ENCODE results near the gene CEP120.

CEP120 gene

GRCh38 chr5:123455640-123456039 lies 32.4 kb upstream of the CEP120 start:
- TF ChIP-seq CTCF (IDR thresholded peaks at IDR 0.05; ENCODE audit: low read depth, low read length, missing control alignments), result no peak
- DNase-seq (ENCODE audit: extremely low read depth, low read depth), result no peak
- no peak overlapping the region for H3K4me3 ChIP-seq (replicated peaks; ENCODE audit: low read depth, low read length)

GRCh38 chr5:123455095-123455494 lies 31.9 kb upstream of the CEP120 start:
- H3K4me3 ChIP-seq (replicated peaks; ENCODE audit: low read depth, low read length), result no peak overlapping the region
- no peak for DNase-seq (ENCODE audit: extremely low read depth, low read depth)
- no peak for TF ChIP-seq CTCF (IDR thresholded peaks at IDR 0.05; ENCODE audit: low read depth, low read length, missing control alignments)

- no peak for TF ChIP-seq CTCF (IDR thresholded peaks at IDR 0.05; ENCODE audit: low read depth, low read length, missing control alignments)
- no peak for DNase-seq (ENCODE audit: extremely low read depth, low read depth)
- H3K4me3 ChIP-seq (replicated peaks; ENCODE audit: low read depth, low read length), result no peak overlapping the region
Observed at GRCh38 chr5:123454259-123454911, 31.2 kb upstream of the CEP120 start.

GRCh38 chr5:123452401-123452800 lies 29.2 kb upstream of the CEP120 start:
- TF ChIP-seq CTCF (IDR thresholded peaks at IDR 0.05; ENCODE audit: low read depth, low read length, missing control alignments), result no peak
- no peak for DNase-seq (ENCODE audit: extremely low read depth, low read depth)

GRCh38 chr5:123451047-123451446 lies 27.8 kb upstream of the CEP120 start:
- no peak for DNase-seq (ENCODE audit: extremely low read depth, low read depth)
- H3K4me3 ChIP-seq (replicated peaks; ENCODE audit: low read depth, low read length), result no peak overlapping the region
- TF ChIP-seq CTCF (IDR thresholded peaks at IDR 0.05; ENCODE audit: low read depth, low read length, missing control alignments), result no peak

More at GRCh38 chr5:123452401-123452800, 29.2 kb upstream of the CEP120 start:
- H3K4me3 ChIP-seq (replicated peaks; ENCODE audit: low read depth, low read length), result no peak overlapping the region

GRCh38 chr5:123450640-123451039 lies 27.4 kb upstream of the CEP120 start:
- no peak for DNase-seq (ENCODE audit: extremely low read depth, low read depth)
- H3K4me3 ChIP-seq (replicated peaks; ENCODE audit: low read depth, low read length), result no peak overlapping the region
- TF ChIP-seq CTCF (IDR thresholded peaks at IDR 0.05; ENCODE audit: low read depth, low read length, missing control alignments), result no peak

GRCh38 chr5:123450114-123450513 lies 26.9 kb upstream of the CEP120 start:
- TF ChIP-seq CTCF (IDR thresholded peaks at IDR 0.05; ENCODE audit: low read depth, low read length, missing control alignments), result no peak
- DNase-seq (ENCODE audit: extremely low read depth, low read depth), result no peak
- no peak overlapping the region for H3K4me3 ChIP-seq (replicated peaks; ENCODE audit: low read depth, low read length)

Data from HFF-Myc (cell line).